CD4-positive, alpha-beta T cell treated with Interleukin-17A for 4 hours (primary cell): ENCODE measurements around the gene FBXO31.

ENCODE experiments used
- DNase-seq: peaks from one replicate; pipeline ENCODE4 v3.0.0-alpha.2; 2020; ENCODE audit warnings: mixed read lengths

FBXO31 gene

DNA sequence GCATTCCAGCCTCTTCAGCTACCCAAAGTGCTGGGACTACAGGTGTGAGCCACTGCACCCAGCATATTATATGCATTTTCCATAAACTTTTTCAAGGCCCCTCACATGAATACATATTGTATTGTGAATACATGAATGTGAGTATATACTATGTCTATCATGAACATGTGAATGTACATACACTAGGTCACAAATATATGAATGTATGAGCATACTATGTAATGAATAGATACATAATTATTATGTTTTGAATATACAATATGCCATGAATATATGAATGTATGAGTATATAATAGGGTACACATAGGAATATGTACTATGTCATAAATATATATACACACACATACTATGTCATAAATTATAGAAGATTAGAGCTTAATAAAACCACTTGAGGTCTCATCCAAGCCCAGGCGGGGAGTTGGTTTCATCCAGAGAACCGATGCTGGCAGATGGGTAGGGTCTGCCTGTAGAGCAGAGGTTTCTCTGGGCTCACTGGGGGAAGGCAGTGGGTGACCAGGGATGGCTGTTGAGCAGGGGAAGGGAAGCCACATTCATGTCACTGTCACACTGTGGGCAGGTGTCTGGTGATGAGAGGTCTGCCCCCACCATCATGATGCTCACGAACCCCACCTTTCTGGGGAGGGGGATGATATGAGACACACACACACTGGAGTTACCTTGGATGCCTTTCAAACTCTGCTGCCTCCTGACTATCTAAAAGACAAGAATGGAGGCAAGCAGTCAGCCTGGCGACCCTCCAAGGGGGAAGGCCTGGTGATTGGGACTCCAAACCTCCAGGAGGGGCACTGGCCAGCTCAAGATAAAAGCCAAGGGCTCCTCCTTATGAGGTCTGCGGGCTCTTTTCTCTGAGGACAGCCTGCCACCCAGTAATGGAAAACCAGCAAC, 73.7 kb downstream of the FBXO31 start:
- no peak for DNase-seq

DNA sequence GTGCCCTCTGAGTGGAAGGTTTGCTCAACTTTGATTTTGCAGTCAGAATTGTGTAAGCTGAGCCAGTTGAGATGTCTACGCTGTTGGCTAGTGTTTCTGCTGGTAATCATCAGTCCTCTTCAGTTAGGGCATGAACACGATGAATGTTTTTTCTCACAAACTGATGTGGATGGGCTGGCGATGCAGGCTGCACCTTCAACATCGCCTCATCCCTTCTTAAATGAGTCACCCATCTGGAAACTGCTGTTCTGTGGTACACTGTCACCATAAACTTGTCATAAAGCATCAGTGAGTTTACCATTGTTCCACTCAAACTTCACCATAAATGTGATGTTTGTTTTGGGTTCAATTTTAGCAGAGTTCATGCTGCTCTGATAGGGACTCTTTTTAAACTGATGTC, 74.8 kb downstream of the FBXO31 start:
- DNase-seq, result no peak

DNA sequence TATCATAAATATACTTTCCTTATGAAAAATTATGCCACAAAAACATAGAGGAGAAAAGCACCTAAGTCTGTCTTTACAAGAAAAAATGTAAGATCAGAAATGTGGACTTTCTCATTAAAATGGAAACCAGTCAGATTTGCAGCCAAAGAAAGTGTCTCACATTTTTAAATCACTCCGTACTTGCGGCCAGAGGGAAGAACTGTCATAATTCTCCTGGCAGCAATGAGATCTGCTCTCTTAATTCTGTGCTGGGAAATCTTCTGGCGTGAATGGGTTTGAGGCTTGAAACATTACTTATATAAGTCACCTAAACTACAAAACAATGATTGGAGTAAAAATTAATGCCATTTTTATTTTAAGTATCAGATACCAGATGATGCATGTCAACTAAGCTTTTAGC, 77.1 kb downstream of the FBXO31 start:
- DNase-seq, result no peak

DNA sequence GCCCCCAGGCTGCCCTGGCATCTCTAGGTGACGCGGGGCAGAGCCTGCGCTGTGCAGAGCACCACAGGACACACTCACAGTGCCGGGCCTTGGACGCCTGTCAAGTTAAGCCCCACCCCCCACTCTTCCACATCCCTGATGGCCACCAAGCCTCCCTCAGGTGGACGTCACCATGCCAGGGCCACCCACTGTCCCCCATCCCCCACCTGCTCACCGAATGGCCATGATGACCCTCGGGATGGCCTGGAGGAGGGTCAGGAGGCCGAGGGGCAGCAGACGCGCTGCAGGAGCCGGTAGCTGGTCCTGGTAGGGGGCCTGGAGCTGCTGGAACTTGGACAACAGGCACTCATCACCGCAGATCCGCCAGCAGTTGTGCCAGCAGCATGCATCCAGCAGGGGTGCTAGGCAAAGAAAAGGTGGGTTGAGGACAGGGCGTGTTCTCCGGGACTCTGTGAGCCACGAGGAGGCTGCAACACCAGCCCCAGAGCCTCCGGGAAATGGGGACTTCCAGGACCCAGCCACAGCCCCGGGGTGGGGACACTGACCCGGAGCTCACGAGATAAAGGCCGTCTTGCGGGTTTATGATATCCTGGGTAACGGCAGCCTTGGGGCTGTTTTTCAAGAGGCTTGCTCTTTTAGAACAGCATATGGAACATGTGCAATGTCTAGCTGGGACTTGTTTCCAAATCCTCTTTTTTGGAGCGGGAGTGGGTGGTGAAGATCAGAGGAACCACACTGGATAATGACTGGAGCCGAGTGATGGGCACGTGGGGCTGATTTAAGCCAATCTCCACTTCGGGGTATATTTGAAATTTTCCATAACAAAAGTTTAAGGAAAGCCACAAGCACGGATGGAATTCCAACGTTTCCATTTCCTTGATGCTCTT, 77.8 kb downstream of the FBXO31 start:
- DNase-seq, result no peak

DNA sequence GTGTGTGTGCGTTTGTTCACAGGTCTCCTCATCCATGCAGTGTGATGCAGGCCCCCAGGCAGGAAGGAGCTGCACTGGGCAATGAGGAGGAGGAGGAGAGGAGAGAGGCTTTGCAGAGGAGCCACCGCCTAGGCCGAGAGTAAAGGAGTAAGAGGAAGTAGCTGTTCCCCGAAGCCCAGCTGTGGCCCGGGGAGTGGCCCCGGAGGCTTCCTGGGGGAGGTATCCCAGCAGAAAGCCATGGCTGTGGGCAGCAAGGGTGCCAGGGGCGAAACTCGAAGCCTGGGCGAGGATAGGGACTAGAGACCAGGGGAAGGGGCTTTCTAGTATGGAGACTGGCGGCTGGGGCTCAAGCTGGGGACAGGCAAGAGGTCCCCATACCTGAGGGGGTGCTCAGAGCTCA, 78.6 kb downstream of the FBXO31 start:
- DNase-seq, result no peak

DNA sequence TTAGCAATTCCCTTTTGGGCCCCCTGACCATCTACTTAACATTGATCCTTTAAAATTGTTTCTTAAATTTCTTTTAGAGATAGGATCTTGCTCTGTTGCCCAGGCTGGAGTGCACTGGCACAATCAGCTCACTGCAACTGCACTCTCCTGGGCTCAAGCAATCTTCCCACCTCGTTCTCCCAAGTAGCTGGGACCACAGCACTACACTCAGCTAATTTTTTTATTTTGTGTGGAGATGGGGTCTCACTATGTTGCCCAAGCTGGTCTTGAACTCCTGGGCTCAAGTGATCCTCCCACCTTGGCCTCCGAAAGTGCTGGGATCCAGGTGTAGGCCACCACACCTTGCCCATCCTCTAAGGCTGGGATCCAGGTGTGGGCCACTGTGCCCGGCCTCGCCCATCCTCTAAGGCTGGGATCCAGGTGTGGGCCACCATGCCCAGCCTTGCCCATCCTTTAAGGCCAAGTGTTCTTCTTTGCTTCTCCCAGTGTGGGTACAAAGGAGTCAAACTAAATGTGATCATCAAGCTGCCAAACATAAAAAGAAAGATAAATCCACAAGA, 79.5 kb downstream of the FBXO31 start:
- DNase-seq, result no peak

DNA sequence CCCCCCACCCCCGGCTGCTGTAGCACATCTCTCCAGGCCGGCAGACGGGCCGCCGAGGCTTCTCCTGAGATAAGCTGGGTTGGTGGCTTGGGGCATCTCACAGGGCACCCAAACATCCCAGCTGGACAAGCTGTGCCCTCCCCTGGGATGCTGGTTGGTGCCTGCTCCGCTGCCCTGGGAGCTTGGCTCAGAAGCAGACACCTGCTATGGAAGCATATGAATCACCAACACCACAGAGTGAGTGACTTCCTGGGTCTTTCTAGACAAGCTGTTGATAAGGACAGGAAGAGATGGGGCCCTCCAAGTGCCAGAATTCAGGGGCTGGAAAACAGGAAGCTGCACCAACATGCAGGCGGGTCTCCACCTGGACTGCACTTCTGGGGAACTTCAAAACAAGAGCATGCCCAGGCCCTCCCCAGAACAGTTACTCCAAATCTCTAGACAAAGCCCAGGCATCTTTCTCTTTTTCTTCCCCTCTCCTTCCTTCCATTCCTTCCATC, 80.1 kb downstream of the FBXO31 start:
- peak; percentile 25 for DNase-seq

DNA sequence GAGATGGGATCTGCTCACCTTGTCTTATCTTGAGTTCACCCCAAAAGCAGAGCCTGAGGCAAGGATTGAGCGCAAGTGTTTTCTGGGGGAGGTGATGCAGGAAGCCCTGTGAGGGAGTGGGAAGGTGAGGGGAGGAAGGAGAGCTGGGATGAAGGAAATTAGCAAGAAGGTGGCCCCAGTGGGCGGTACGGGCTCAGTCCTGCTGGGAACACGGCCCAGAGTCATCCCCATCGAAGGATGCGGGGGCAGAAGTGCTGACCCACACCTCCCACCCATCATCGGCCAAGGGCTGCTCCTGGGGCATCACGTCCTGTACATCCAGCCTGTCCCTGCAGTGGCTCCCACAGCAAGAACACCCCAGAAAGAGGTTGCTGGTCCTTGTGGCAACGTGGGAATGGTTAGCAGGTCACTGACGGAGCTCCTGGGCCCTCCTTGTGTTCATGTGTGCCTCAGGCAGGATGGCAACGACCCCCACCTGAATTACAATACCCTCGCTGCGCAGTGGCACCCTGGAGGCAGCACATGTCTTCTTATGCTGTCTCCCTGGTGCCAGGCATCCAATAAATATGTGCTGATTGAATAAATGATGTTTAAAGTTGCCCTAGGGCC, 84.6 kb downstream of the FBXO31 start:
- no peak for DNase-seq

DNA sequence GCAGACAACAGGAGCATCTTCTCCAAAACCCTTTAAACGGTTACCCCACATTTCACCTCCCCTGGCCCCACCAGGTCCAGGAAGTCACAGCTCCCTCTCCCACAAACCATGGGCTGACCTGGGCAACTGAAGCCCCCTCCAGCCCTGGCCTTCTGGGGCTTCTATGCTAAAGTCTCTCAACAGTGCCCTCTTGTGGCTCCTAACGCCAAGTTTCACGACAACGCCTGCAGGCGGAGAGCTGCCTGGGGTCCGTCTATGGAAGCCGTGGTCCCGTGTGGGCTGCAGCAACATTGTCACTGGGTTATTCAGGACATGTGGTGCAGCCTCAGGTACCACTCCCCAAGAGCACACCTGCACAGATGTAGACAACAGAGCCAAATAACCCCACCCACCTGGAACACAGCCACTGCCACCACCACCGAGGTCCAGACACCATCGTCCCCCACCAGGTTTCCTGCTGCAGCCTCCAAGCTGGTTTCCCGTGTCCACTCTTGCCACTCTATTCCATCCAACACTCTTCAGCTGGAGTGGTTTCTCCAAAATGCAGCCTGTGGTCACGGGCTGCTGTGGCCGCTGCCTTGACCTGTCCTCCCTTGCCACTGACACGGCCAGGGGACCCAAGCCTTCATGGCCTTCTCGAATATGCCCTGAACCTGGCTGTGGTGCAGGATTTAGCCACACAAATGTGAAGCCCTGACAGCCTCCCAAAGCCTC, 85.5 kb downstream of the FBXO31 start:
- peak; percentile 47 for DNase-seq

DNA sequence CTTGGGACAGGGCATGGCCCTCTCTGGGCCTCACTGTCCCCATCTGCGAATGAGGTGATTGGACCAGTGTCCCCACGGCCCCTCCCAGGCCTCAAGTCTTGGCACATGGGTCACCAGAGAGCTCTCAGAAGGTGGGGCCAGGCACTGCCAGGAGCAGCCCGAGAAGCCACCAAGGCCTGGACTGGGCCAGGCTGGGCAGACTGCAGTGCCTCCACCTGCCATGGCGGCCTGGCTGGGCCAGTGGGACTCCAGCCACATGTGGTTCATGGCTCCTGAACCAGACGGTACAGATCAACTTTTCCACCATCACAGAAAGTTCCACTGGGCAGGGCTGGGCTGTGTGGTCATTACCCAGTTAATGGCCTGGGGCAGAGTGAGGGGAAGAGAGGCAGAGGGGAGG, 86.2 kb downstream of the FBXO31 start:
- DNase-seq, result no peak

DNA sequence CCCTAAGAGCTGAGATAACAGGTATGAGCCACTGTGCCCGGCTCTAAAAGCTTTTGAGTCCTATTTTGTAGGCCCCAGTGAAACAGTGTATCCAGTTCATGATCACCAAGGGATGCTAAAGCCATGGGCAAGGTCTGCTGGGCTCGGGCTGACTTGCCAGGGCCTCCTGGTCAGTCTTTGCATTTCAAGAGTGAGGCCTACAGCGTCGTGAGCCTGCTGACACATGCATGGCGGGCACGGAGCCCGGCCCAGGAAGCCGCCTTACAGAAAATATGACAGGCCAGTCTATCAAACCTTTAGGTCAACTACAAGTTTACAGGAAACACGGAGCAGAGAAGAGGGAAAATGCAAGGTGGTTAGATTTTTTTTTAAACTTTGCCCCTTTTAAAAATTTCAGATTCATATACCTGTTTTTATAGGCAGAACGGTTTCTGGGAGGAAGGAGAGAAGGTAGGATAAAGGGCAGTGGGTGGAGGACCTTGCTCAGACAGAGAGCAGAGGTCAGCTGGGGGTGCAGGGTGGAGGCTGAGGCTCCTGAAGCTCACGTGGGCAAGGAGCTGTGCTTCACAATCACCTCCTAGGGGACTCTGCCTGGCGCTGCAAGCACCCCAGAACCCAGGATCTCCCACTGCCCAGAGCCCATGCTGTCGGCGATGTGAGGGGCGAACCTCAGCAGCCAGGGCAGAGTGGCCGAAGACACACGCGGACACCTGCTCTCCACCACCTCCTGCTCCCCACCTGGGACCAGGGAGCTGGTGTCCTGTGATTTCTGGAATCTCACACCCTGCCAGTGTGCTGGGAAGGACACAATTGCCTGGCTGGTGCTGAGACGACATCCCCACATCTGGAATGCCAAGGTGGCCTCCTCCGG, 87.7 kb downstream of the FBXO31 start:
- no peak for DNase-seq

DNA sequence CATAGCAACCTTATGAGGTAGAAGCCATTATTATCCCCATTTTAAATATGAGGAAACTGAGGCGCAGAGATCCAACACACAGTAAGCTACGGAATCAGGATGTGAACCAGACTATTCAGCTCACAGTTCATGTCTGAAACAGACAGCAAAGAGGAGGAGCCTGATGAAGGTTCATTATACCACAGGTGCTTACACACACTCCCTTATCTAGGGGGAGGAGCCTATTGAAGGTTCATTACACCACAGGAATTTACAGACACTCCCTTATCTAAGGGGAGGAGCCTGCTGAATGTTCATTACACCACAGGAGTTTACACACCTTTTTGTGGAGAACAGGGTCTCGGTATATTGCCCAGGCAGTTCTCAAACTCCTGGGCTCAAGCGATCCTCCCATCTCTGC, 88.3 kb downstream of the FBXO31 start:
- no peak for DNase-seq

DNA sequence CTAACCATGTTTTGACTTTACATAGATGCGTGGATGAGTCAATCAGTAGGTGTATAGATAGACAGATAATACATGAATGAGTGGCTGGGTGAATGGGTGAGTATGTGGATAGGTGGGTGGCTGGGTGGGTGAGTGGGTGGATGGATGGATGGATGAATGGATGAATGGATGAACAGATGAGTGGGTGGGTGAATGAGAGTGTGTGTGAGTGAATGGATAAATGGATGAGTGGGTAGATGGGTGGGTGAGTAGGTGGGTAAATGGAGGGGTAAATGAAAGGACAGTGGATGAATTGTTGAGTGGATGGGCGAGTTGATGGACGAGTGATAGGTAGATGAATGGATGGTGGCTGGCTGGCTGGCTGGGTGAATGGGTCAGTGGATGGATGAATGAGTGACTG, 89.6 kb downstream of the FBXO31 start:
- no peak for DNase-seq

DNA sequence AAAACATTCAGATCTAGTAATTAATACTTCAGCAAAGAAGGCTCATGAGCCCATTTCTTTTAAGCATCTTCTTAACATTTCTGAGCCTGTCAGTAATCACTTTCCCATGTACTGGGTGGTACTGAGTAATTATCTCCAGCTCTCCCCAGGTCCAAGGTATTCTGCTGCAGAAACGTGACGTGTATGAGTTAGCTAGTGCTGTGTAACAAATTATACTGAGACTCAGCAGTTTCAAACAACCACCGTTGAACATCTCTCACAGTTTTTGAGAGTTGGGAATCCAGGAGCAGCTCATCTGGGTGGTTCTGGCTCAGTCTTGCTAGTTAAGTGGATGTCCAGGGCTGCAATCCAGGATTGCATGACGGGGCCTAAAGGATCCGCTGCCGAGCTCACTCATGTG, 91.6 kb downstream of the FBXO31 start:
- no peak for DNase-seq

DNA sequence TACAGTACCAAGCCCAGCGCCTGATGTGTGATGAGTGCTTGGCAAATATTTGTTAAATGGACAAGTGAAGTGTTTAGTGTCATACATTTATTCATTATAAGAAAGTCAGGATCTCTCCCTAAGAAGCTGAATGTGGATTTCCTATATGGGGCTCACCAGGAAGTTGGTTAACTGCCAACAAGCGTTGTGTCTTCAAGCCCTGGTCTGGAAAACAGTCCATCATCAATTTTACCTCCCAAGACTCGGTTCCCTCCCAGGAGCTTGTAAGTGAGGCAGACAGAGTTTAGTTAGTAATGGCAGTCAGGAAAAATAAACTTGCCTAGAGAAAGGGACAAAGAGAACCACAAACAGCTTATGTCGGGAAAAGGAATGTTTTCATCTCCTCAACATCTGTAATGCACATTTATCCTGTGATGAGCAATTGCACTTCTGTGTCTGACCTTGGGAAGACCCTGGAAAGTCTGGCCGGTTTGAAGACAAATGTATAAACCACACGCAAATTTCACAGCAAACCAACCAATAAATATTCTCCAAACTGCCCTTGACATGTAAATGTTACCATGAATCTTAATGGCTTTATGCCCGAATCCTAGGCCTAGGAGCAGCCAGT, 94.7 kb downstream of the FBXO31 start:
- DNase-seq, result no peak

DNA sequence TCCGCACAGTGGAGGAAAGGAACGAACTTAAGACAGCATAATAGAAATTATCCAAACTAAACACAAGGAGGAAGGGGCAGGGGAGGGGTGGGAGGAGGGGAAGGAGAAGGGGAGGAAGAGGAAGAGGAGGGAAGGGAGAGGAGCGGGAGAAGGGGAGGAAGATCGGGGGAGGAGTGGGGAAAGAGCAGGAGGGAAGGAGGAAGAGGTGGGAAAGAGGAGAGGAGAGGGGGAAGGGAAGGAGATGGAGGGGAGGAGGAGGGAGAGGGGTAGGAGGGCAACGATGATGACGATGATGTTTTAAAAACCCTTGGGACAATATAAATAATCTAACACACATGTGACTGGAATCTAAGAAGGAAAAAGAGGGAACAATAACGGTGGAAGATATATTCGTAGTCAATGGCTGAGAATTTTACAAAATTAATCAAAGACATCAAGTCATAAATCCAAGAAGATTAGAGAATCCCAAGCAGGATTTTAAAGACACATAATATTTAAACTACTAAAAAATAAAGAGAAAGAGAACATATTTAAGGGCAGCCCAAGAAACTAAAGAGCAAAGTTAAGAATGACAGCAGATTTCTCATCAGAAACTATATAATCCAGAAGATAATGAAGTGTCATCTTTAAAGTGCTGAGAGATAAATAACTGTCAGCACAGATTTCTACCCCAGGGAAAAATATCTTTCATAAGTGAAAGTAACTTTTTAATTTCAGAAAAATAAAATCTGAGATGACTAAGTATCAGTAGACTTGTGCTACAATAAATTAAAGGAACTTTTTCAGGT, 96.5 kb downstream of the FBXO31 start:
- DNase-seq, result no peak

DNA sequence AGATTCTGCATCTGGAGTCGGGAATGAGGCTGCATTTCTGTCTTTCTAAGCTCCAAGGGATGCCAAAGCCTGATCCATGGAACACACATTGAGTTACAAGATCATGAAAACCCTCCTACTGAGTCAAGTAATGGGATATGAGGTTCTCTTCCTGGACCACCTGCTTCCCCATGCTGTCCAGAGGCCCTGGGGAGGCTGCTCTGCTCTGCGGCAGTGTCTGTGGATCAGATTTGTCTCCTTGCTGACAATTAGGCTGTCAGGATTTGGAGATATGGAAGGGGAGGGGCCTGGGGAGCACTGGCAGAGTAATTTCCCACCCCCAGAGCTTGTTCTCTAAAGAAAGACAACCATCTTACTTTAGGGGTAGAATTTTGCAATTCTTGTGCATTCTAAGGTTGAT, 99.4 kb downstream of the FBXO31 start:
- DNase-seq, result no peak

DNA sequence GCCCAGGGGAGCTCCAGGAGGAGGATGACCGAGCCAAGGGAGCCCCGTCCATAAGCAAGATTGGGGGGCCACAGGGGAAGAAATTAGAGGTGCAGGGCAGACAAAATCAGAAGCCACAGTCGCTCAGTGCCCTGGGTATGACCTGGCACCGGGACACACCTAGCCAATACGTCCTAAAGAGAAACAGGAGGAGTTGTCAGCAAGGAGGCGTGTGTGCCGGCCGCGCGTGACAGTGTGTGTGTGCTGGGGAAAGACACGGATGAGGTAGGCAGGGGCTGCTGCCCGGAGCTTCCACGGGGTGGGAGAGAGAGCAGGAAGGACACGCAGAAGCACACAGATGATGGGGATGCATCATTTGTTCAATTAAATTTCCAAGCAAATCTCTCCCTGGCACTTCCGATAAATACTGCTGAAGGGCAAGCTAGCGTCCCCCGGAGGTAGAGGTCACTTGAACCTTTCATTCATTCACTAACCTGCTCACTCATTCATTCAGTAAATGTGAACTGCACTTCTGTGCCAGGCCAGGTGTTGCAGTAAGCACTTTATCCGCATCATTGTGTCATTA, 104.4 kb downstream of the FBXO31 start:
- DNase-seq, result no peak
